Keratinocyte (primary cell): ENCODE results near the gene EWSR1. TPM values are rescaled to one million over a fixed set of nuclear protein-coding genes. Genes with fewer than 3 reads are reported as not detected.

ENCODE experiments used
- DNase-seq: peaks from one replicate; pipeline ENCODE4 v3.0.0-alpha.2; 2011; ENCODE audit warnings: low read depth, missing footprints, low spot score
- FAIRE-seq: peaks from 2 replicates; lab custom pipeline; 2011; peaks lifted over from hg19 to GRCh38; lab: Jason Lieb, UNC
- H2AFZ ChIP-seq: 2 replicates; pipeline ENCODE4 v1.6.0; 2012; ENCODE audit warnings: low read length, control low read depth, inconsistent platforms; ENCODE audit not compliant: control insufficient read depth
- H3K27ac ChIP-seq: 2 replicates; pipeline ENCODE4 v1.5.1; 2011; ENCODE audit warnings: low read length; ENCODE audit not compliant: control insufficient read depth, insufficient read depth
- H3K27me3 ChIP-seq: 3 replicates; pipeline ENCODE4 v1.6.0; 2011; ENCODE audit warnings: low read length; ENCODE audit not compliant: control insufficient read depth, insufficient read depth; ENCODE audit errors: extremely low read depth
- H3K36me3 ChIP-seq, 2 experiments: 2 replicates in 1 of 2; 3 replicates in 1 of 2; pipeline ENCODE4 v1.5.1; 2011; ENCODE audit warnings: low read length in 2 of 2, mild to moderate bottlenecking in 1 of 2; ENCODE audit not compliant: control insufficient read depth in 2 of 2, insufficient read depth in 2 of 2; ENCODE audit errors: extremely low read depth in 1 of 2
- H3K4me1 ChIP-seq: 3 replicates; pipeline ENCODE4 v1.5.1; 2011; ENCODE audit warnings: low read length; ENCODE audit not compliant: control insufficient read depth, insufficient read depth; ENCODE audit errors: extremely low read depth
- H3K4me2 ChIP-seq: 3 replicates; pipeline ENCODE4 v1.6.0; 2011; ENCODE audit warnings: low read depth, low read length; ENCODE audit not compliant: control insufficient read depth, insufficient read depth; ENCODE audit errors: extremely low read depth
- H3K4me3 ChIP-seq, 3 experiments: fragments of 200-600 bp in 1 of 3; sonication (generic) in 1 of 3; 2 replicates in 2 of 3; 3 replicates in 1 of 3; pipeline ENCODE4 v1.5.1; 2011 to 2016; ENCODE audit warnings: low read length in 3 of 3, mild to moderate bottlenecking in 3 of 3, control low read depth in 2 of 3, inconsistent platforms in 1 of 3, low read depth in 1 of 3, mixed read lengths in 1 of 3, mixed run types in 1 of 3, moderate library complexity in 1 of 3; ENCODE audit not compliant: control insufficient read depth in 2 of 3, insufficient read depth in 2 of 3; ENCODE audit errors: extremely low read depth in 1 of 3
- H3K79me2 ChIP-seq: 2 replicates; pipeline ENCODE4 v1.6.0; 2012; ENCODE audit warnings: low read length; ENCODE audit not compliant: control insufficient read depth, insufficient read depth
- H3K9ac ChIP-seq: 3 replicates; pipeline ENCODE4 v1.6.0; 2011; ENCODE audit warnings: low read length; ENCODE audit not compliant: control insufficient read depth, insufficient read depth; ENCODE audit errors: extremely low read depth
- H3K9me1 ChIP-seq: 3 replicates; pipeline ENCODE4 v1.6.0; 2011; ENCODE audit warnings: low read length; ENCODE audit not compliant: control insufficient read depth, insufficient read depth; ENCODE audit errors: extremely low read depth
- H3K9me3 ChIP-seq: 2 replicates; pipeline ENCODE4 v1.5.1; 2012; ENCODE audit warnings: low read depth, low read length; ENCODE audit not compliant: control insufficient read depth
- H4K20me1 ChIP-seq: 3 replicates; pipeline ENCODE4 v1.6.0; 2011; ENCODE audit warnings: low read length; ENCODE audit not compliant: control insufficient read depth, insufficient read depth; ENCODE audit errors: extremely low read depth
- CTCF ChIP-seq, 3 experiments: IDR thresholded peaks in 1 of 3; conservative IDR thresholded peaks in 1 of 3; optimal IDR thresholded peaks in 1 of 3; 2 replicates in 2 of 3; 3 replicates in 1 of 3; pipeline versions ENCODE3 to v1.5.1; 2011; ENCODE audit warnings: low read length in 3 of 3, mild to moderate bottlenecking in 3 of 3, moderate library complexity in 2 of 3, control low read depth in 1 of 3, inconsistent platforms in 1 of 3; ENCODE audit not compliant: insufficient read depth in 2 of 3; ENCODE audit errors: extremely low read depth in 1 of 3
- EZH2 ChIP-seq: IDR thresholded peaks from one replicate; pipeline ENCODE4 v1.6.1; 2012; ENCODE audit warnings: inconsistent platforms, mild to moderate bottlenecking, low read length, moderate library complexity
- dilution Hi-C: fragments of 300-500 bp; cut with MboI; formaldehyde crosslinking; loops from one replicate; pipeline ENCODE4 v1.7.0; 2020; ENCODE audit warnings: low sequenced_read_pairs; ENCODE audit not compliant: extremely low pct_ligation_motif_present
- polyA plus RNA-seq, 5 experiments: library from polyadenylated mRNA; depleted of rRNA in 3 of 5; stranded (reverse) in 3 of 5; stranded (forward) in 1 of 5; unstranded in 1 of 5; fragments of >200 nt; gene quantifications; 1 replicate in 1 of 5; 2 replicates in 3 of 5; 3 replicates in 1 of 5; pipeline versions ENCODE4 v1.2.1 to v1.2.3, GENCODE V29; 2011 to 2012; ENCODE audit warnings: missing spikeins in 2 of 5, low read depth in 1 of 5, low replicate concordance in 1 of 5

EWSR1 gene
- polyA plus RNA-seq, 1 donor (not counting 4 experiments of a cell fraction or from before 2014, with no cell fraction given), result 245 TPM

DNA sequence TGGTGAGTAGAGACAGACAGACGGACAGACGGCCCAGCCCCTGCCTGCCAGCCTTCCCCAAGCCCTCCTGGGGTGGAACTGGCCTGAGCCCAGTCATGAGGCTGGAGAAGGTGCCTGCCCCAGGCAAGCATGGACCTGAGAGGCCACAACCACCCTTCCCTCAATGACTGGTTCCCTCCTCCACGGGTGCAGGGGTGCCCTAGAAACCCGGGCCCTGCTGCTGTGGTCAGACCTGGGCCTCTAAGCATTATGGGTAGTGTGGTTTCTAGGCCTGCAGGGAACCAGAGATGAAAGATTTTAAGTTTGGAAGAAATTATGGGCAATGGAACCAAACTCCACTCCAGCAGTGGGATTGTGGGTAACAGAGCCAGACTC is 13.8 kb upstream of the EWSR1 start:
- peaks cover 3% of the 10 kb centered on the region for H4K20me1 ChIP-seq
- H3K36me3 ChIP-seq, result no peaks in the 10 kb centered on the region
- H3K27ac ChIP-seq, result no peak overlapping the region
- no peak overlapping the region for H3K4me2 ChIP-seq
- no peaks in the 10 kb centered on the region for H3K9me3 ChIP-seq
- H3K9ac ChIP-seq, result no peak overlapping the region
- H3K27me3 ChIP-seq, result peaks cover 4% of the 10 kb centered on the region
- no peaks in the 10 kb centered on the region for H3K4me1 ChIP-seq
- TF ChIP-seq CTCF (optimal IDR thresholded peaks at IDR 0.05 in 1 of 3, IDR thresholded peaks at IDR 0.05 in 1 of 3, conservative IDR thresholded peaks at IDR 0.05 in 1 of 3; ENCODE audit: extremely low read depth in 1 of 3, insufficient read depth in 2 of 3, low read length in 3 of 3), result no peak
- no peak for TF ChIP-seq EZH2
- H3K79me2 ChIP-seq, result no peaks in the 10 kb centered on the region
- DNase-seq (no peak), FAIRE-seq (no peak)
- no peak overlapping the region for H2AFZ ChIP-seq
- H3K4me3 ChIP-seq, result no peak overlapping the region
- dilution Hi-C loops, result no loop called here
- H3K9me1 ChIP-seq, result no peaks in the 10 kb centered on the region

- peaks cover 3% of the 10 kb centered on the region for H4K20me1 ChIP-seq
- no peak overlapping the region for H3K4me2 ChIP-seq
- H3K36me3 ChIP-seq, result no peaks in the 10 kb centered on the region
- no peaks in the 10 kb centered on the region for H3K79me2 ChIP-seq
- no peak overlapping the region for H3K27ac ChIP-seq
- H3K27me3 ChIP-seq, result peaks cover 4% of the 10 kb centered on the region
- no peaks in the 10 kb centered on the region for H3K9me3 ChIP-seq
- H3K9me1 ChIP-seq, result no peaks in the 10 kb centered on the region
- H3K4me1 ChIP-seq, result no peaks in the 10 kb centered on the region
- H2AFZ ChIP-seq, result no peak overlapping the region
- FAIRE-seq, result no peak
- no peak for TF ChIP-seq CTCF (optimal IDR thresholded peaks at IDR 0.05 in 1 of 3, IDR thresholded peaks at IDR 0.05 in 1 of 3, conservative IDR thresholded peaks at IDR 0.05 in 1 of 3; ENCODE audit: extremely low read depth in 1 of 3, insufficient read depth in 2 of 3, low read length in 3 of 3)
- no peak for TF ChIP-seq EZH2
- H3K9ac ChIP-seq, result no peak overlapping the region
- H3K4me3 ChIP-seq, result no peak overlapping the region
- no peak for DNase-seq
- dilution Hi-C loops, result no loop called here
Measured at GRCh38 chr22:29255064-29255621, 12.9 kb upstream of the EWSR1 start.
